HG02678 (cell line): ENCODE data around the gene MZB1.
A peak's percentile ranks its signal among the peaks of the same experiment; 100 is the strongest.

ENCODE experiments used
- ATAC-seq: cut with Tn5 transposase; IDR thresholded peaks from one replicate; pipeline ENCODE4 v1.9.1; 2021; ENCODE audit warnings: mild to moderate bottlenecking, moderate library complexity; ENCODE audit not compliant: unreplicated experiment

The MZB1 gene, protein sequence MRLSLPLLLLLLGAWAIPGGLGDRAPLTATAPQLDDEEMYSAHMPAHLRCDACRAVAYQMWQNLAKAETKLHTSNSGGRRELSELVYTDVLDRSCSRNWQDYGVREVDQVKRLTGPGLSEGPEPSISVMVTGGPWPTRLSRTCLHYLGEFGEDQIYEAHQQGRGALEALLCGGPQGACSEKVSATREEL

GRCh38 chr5:139389701-139390638, at the start of gene MZB1:
MZB1 (minus strand) TSS chr5:139389913; CDS start chr5:139389856, 57 bp downstream.
- peak; percentile 42 for ATAC-seq

DNA sequence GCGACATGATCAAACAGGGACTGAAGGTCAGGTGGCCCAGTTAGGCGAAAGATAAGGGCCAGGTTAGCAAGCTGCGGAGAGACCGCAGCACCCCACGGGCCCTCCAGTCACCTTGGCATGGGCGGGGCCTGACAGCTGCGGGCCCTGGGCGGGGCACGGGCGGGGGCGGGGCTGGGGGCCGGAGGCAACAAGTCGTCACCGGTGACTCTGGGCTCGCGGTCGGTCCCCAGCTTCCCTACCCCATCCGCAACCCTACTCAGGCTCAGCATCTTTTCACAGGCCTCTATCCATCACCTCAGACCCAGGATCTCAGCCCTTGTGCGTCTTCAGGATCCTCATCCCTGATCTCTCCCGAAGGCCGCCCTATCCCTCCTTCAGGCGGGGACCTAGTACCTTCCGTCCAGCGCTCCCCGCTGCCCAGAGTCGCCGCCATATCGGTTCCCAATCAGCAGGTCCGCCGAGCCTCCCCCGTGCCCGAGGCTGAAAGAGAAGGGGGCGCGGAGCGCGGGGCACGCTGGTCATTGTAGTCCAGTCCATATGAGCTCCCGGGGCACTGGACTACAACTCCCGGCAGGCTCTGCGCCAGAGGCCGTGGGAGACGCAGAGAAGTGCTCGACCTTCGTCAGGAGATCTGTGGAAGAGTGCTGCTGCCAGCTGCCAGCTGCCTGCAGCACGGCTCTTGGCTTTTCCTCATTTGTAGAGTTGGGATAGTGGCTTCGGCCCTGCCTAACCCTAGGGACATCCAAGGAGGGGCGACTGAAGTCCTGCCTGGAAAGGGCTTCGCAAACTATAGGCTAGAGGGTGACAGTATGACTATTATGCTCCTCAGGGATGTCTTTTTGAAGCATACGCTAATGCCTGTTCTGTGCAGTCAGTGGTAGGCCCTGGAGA, 49.5 kb upstream of the MZB1 start, which contains the start of gene DNAJC18:
Gene DNAJC18, minus strand, starts transcription at position 513 of the 891 bp plus-strand sequence. Its CDS starts 80 bp downstream, at position 433.
- ATAC-seq: peak; percentile 87

- ATAC-seq: no peak
Observed at GRCh38 chr5:139438707-139439012, 48.9 kb upstream of the MZB1 start.

GRCh38 chr5:139435676-139436075, 46.0 kb upstream of the MZB1 start:
- ATAC-seq: no peak

GRCh38 chr5:139431706-139432105, 42.0 kb upstream of the MZB1 start:
- ATAC-seq: no peak

- ATAC-seq: no peak
Observed at GRCh38 chr5:139430015-139430414, 40.3 kb upstream of the MZB1 start.

DNA sequence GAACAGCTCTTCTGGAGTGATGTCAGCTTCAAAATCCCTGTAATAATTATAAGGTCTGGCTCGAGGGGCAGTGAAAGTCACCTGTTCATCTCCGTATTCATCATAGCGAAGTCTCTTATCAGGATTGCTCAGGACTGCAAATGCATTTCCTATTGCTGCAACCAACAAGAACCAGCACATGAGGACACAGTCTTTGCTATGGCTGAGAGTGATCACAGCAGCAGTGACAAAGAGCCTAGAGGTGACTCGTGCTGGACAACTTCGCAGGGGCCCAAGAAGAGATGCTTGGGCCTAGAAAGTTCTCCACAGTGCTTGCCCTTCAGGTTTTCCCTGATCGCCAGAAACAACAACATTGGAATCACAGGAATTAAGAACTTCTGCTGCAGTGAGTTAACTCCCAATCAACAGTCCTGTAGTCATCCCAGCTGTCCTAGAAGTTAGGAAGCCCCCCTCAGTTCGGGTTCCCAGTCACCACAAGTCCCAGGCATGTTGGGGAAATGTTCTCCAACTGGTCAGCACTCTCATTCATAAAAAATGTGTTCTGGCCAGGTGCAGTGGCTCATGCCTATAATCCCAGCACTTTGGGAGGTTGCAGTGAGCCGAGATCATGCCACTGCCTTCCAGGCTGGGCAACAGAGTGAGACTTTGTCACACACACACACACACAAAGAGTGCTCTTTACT, 36.6 kb upstream of the MZB1 start:
- ATAC-seq: no peak

DNA sequence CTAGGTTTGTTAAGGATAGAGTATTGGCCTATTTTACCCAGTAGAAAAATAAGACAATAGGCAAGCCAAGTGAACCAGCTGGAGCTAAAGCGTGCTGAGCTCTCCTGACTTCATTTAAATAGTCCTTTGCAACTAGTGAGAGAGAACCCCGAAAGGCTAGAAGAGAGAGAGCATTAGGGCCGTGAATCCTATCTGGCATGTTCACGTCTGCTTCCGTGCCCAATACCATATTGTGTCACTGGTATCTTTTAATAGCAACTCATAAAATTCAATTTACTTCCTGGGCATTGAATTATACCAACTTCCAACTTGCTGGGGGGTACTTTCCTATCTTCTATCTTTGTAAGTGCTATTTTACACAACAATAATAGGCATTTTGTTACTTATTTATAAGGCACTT, 35.8 kb upstream of the MZB1 start:
- ATAC-seq: no peak

DNA sequence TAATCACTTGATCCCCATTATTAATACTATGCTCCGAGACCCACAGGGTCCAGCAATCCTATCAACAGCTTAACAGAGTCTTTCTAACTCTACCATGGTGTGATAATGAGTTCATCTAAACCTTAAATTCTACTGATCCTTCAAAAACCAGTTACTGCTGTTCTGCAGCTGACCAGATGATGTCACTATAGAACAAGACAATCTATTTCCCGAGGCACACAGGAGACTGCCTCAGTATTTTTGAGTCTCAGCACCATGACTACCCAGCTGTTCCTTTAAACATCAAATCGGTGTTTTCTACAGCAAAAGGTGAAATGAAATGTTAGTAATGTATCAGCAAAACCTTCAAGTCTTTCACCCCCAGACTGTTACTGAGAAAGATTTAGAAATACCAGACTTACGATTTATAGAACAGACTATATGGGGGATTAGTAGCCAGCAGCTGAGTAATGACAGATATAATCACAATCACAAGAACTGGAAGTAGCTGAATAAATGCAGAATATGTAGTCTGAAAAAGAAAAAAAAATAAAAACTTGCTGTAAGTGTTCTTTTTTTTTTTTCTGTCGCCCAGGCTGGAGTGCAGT, 32.7 kb upstream of the MZB1 start:
- peak; percentile 47 for ATAC-seq

GRCh38 chr5:139419226-139420192, 29.8 kb upstream of the MZB1 start:
- no peak for ATAC-seq

DNA sequence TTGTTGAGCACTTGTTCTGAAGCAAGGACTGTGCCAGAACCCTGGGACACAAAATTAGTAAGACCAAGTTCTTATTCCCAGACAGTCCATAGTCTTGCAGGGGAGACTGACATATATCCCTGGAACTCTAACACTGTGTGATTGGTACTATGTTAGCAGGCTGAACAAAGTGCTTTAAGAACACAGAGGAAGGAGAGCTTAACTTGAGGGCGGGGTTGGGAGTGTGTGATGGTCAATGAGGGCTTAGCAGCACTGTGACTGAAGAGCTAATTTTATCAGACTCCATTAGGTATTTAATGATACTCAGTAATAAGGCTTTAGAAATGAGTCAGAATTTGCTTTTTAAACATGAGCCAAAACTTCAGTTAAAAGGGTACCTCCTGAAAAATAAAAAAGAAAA, 29.1 kb upstream of the MZB1 start:
- no peak for ATAC-seq

GRCh38 chr5:139417214-139417613, 27.5 kb upstream of the MZB1 start:
- no peak for ATAC-seq

DNA sequence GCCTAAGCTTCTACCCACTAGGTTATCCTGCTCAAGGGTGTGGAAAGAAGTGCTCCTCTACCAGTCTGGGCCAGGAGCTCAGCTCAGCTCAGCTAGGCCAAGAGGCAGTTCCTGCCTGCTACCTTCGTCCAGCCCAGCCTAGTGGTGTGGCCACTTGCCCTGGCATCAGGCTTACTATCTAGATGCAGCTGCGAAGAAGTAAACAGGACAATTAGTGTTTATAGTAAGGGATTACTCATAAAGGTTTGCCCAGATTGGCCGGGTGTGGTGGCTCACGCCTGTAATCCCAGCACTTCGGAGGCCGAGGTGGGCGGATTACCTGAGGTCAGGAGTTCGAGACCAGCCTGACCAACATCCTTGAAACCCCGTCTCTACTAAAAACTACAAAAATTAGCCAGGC, 26.9 kb upstream of the MZB1 start:
- no peak for ATAC-seq

GRCh38 chr5:139415869-139416268, 26.2 kb upstream of the MZB1 start:
- no peak for ATAC-seq

- no peak for ATAC-seq
Observed at GRCh38 chr5:139415221-139415861, 25.6 kb upstream of the MZB1 start.

GRCh38 chr5:139414581-139415130, 24.9 kb upstream of the MZB1 start:
- no peak for ATAC-seq

- peak; percentile 68 for ATAC-seq
Observed at GRCh38 chr5:139413963-139414362, 24.2 kb upstream of the MZB1 start.

DNA sequence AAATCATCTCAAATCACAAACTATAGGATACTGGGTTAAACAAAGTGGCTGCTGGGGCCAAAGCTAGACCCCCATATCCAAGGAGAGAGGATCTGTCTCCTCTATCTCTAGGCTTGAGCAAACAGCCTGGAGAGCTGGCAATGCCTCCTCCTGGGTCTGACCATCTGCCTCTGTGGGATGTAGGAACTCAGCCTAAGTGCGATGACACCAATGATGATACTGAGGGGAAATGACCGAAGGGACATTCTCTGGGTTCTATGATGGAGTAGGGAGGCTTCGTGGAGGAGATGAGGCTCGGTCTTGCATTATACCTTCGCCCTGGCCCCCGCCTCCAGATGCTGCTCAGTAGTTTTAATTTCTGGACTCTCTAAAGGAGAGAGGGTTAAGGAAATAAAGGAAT, 23.4 kb upstream of the MZB1 start:
- no peak for ATAC-seq
